Gastrocnemius medialis (tissue), 4 donors: ENCODE measurements around the gene COL4A4. TPM values are rescaled to one million over a fixed set of nuclear protein-coding genes. Genes with fewer than 3 reads are reported as not detected.
"Not testable (repeated sequence)": the region's sequence is repeated elsewhere in the genome, so short reads cannot be mapped to it uniquely, and the experiment has no call there.

ENCODE experiments used
- ATAC-seq, 2 donors: fragments of 150-250 bp; one replicate each; pipeline ENCODE4 v1.9.1; 2016
- DNase-seq, 2 donors: peaks; one replicate each; pipeline ENCODE4 v3.0.0-alpha.2; 2019
- H3K27ac ChIP-seq, 4 donors: fragments of 200-600 bp; sonication (generic); 1 replicate in 1 of 4; 2 replicates in 3 of 4; pipeline ENCODE4 v1.5.1; 2016 to 2018; ENCODE audit warnings: mild to moderate bottlenecking in 2 of 4, moderate library complexity in 1 of 4
- H3K27me3 ChIP-seq, 3 donors: fragments of 200-600 bp; sonication (generic) in 2 of 3; 1 replicate in 1 of 3; 2 replicates in 2 of 3; pipeline versions ENCODE4 v1.5.1 to v1.6.0; 2016 to 2019; ENCODE audit warnings: mild to moderate bottlenecking in 1 of 3, moderate library complexity in 1 of 3
- H3K36me3 ChIP-seq, 2 donors: fragments of 200-600 bp; sonication (generic) in 1 of 2; one replicate each; pipeline ENCODE4 v1.5.1; 2017 to 2018
- H3K4me1 ChIP-seq, 2 donors: fragments of 200-600 bp; sonication (generic) in 1 of 2; one replicate each; pipeline ENCODE4 v1.5.1; 2016 to 2017; ENCODE audit warnings: mild to moderate bottlenecking in 2 of 2
- H3K4me3 ChIP-seq, 4 donors: fragments of 200-600 bp; sonication (generic) in 3 of 4; 1 replicate in 1 of 4; 2 replicates in 3 of 4; pipeline ENCODE4 v1.5.1; 2016 to 2019; ENCODE audit warnings: mild to moderate bottlenecking in 2 of 4
- H3K9me3 ChIP-seq, 3 donors: fragments of 200-600 bp; sonication (generic) in 2 of 3; 1 replicate in 1 of 3; 2 replicates in 2 of 3; pipeline ENCODE4 v1.5.1; 2016 to 2019
- CTCF ChIP-seq, 5 experiments: fragments of 450-650 bp in 3 of 5; fragments of 200-600 bp in 2 of 5; sonication (generic) in 2 of 5; IDR thresholded peaks in 4 of 5; conservative IDR thresholded peaks in 1 of 5; 1 replicate in 4 of 5; 2 replicates in 1 of 5; pipeline ENCODE4 v1.5.1; 2016 to 2019; ENCODE audit warnings: antibody characterized with exemption in 5 of 5, mild to moderate bottlenecking in 3 of 5, moderate library complexity in 3 of 5
- POLR2A ChIP-seq, 2 donors: fragments of 450-650 bp; IDR thresholded peaks; one replicate each; pipeline ENCODE4 v1.6.1; 2017; ENCODE audit warnings: antibody characterized with exemption in 2 of 2, mild to moderate bottlenecking in 2 of 2, moderate library complexity in 2 of 2
- in situ Hi-C, 4 donors: fragments of 200-750 bp; cut with MboI; loops; one replicate each; pipeline versions ENCODE4 v1.15.0 to v1.8.0; 2017; ENCODE audit warnings: low sequenced_read_pairs in 4 of 4
- intact Hi-C: fragments of 100-400 bp; cut with DNase I; formaldehyde crosslinking; loops from one replicate; pipeline ENCODE4 v1.15.1; 2023; ENCODE audit warnings: low total_unique reads
- total RNA-seq, 4 donors: library from RNA; depleted of rRNA; stranded (reverse); fragments of >200 nt; gene quantifications; one replicate each; pipeline versions ENCODE4 v1.1.0 to v1.2.3, GENCODE V29; 2016

The COL4A4 gene
- total RNA-seq, 4 donors from 2014 or later: 2.0 to 11.4 (median 5.7) TPM

GRCh38 chr2:227177592-227178336 is 13.8 kb upstream of the COL4A4 start:
- DNase-seq: no peak
- H3K4me3 ChIP-seq: no peak overlapping the region
- no peaks in the 10 kb centered on the region for H3K36me3 ChIP-seq
- no peak for ATAC-seq
- peak overlapping the region; percentile 75 to 91 (median 84) for H3K27ac ChIP-seq
- H3K27me3 ChIP-seq: no peaks in the 10 kb centered on the region
- peaks cover 31 to 55% of the 10 kb centered on the region in 2 donors for H3K4me1 ChIP-seq
- in situ Hi-C loops (no loop called here), intact Hi-C loops (no loop called here)
- H3K9me3 ChIP-seq: no peaks in the 10 kb centered on the region
- TF ChIP-seq POLR2A (IDR thresholded peaks at IDR 0.05): no peak
- no peak for TF ChIP-seq CTCF (IDR thresholded peaks at IDR 0.05 in 4 of 5, conservative IDR thresholded peaks at IDR 0.05 in 1 of 5)

GRCh38 chr2:227171779-227172178 is 7.8 kb upstream of the COL4A4 start:
- H3K4me1 ChIP-seq: peaks cover 17 to 47% of the 10 kb centered on the region in 2 donors
- H3K36me3 ChIP-seq, intact Hi-C loops, H3K27me3 ChIP-seq, H3K9me3 ChIP-seq, in situ Hi-C loops, DNase-seq, H3K4me3 ChIP-seq, ATAC-seq: not testable (repeated sequence)
- H3K27ac ChIP-seq: peak overlapping the region; percentile 4 to 55 (median 20)

GRCh38 chr2:227164763-227165291 is 822 bp upstream of the COL4A4 start:
- in situ Hi-C loops (no loop called here), intact Hi-C loops (loop anchor here (1.0 to 2.0 kb wide), 2 partner anchors 24 to 63 kb away; no protein-coding TSS in a partner anchor)
- Histone ChIP-seq H3K9me3 (no peaks in the 10 kb centered on the region), H3K27ac (peak overlapping the region; percentile 86 to 99 (median 93)), H3K4me1 (peaks cover 33 to 64% of the 10 kb centered on the region in 2 donors), H3K36me3 (no peaks in the 10 kb centered on the region), H3K27me3 (no peaks in the 10 kb centered on the region), H3K4me3 (peak overlapping the region; percentile 70 to 81 (median 72))
- TF ChIP-seq CTCF (IDR thresholded peaks at IDR 0.05 in 4 of 5, conservative IDR thresholded peaks at IDR 0.05 in 1 of 5) (no peak), POLR2A (IDR thresholded peaks at IDR 0.05) (peak; percentile 27 to 34)
- peak; percentile 83 to 87 for DNase-seq
- ATAC-seq: peak; percentile 76 to 83

GRCh38 chr2:227163485-227163997 is 464 bp downstream of the COL4A4 start:
- TF ChIP-seq CTCF (IDR thresholded peaks at IDR 0.05 in 4 of 5, conservative IDR thresholded peaks at IDR 0.05 in 1 of 5) (no peak), POLR2A (IDR thresholded peaks at IDR 0.05) (no peak)
- in situ Hi-C loops: no loop called here
- H3K27ac ChIP-seq: peak overlapping the region; percentile 86 to 99 (median 93)
- no peaks in the 10 kb centered on the region for H3K9me3 ChIP-seq
- H3K27me3 ChIP-seq: no peaks in the 10 kb centered on the region
- ATAC-seq (peak; percentile 25 to 37), DNase-seq (peak; percentile 11 to 39)
- intact Hi-C loops: no loop called here
- peaks cover 33 to 64% of the 10 kb centered on the region in 2 donors for H3K4me1 ChIP-seq
- H3K4me3 ChIP-seq: peak overlapping the region; percentile 70 to 81 (median 72)
- no peaks in the 10 kb centered on the region for H3K36me3 ChIP-seq

GRCh38 chr2:227161947-227162346 is 2.1 kb downstream of the COL4A4 start:
- DNase-seq: no peak
- no peak overlapping the region for H3K4me3 ChIP-seq
- TF ChIP-seq POLR2A (IDR thresholded peaks at IDR 0.05): no peak
- no peak for TF ChIP-seq CTCF (IDR thresholded peaks at IDR 0.05 in 4 of 5, conservative IDR thresholded peaks at IDR 0.05 in 1 of 5)
- no peaks in the 10 kb centered on the region for H3K9me3 ChIP-seq
- no peaks in the 10 kb centered on the region for H3K27me3 ChIP-seq
- intact Hi-C loops (no loop called here), in situ Hi-C loops (no loop called here)
- ATAC-seq: no peak
- no peak overlapping the region for H3K27ac ChIP-seq
- H3K4me1 ChIP-seq: peaks cover 32 to 53% of the 10 kb centered on the region in 2 donors
- H3K36me3 ChIP-seq: no peaks in the 10 kb centered on the region
